Measurements from ENCODE around the gene SUGCT.

The SUGCT gene

GRCh38 chr7:40303996-40304395 is 169.2 kb downstream of the SUGCT start:
- TF ChIP-seq CTCF (conservative IDR thresholded peaks at IDR 0.05): no peak
- no peak overlapping the region for H3K27ac ChIP-seq

GRCh38 chr7:40305229-40305628 is 170.4 kb downstream of the SUGCT start:
- H3K27ac ChIP-seq: no peak overlapping the region
- TF ChIP-seq CTCF (conservative IDR thresholded peaks at IDR 0.05): no peak

- H3K27ac ChIP-seq: no peak overlapping the region
- TF ChIP-seq CTCF (conservative IDR thresholded peaks at IDR 0.05): no peak
Measured at GRCh38 chr7:40306025-40306424, 171.2 kb downstream of the SUGCT start.

- no peak for TF ChIP-seq CTCF (conservative IDR thresholded peaks at IDR 0.05)
- no peak overlapping the region for H3K27ac ChIP-seq
Measured at GRCh38 chr7:40306596-40306995, 171.8 kb downstream of the SUGCT start.

- no peak for TF ChIP-seq CTCF (conservative IDR thresholded peaks at IDR 0.05)
- no peak overlapping the region for H3K27ac ChIP-seq
Measured at GRCh38 chr7:40310258-40310657, 175.5 kb downstream of the SUGCT start.

GRCh38 chr7:40311307-40311706 is 176.5 kb downstream of the SUGCT start:
- no peak for TF ChIP-seq CTCF (conservative IDR thresholded peaks at IDR 0.05)

GRCh38 chr7:40315277-40315676 is 180.5 kb downstream of the SUGCT start:
- H3K27ac ChIP-seq: peak overlapping the region; percentile 49
- no peak for TF ChIP-seq CTCF (conservative IDR thresholded peaks at IDR 0.05)

More at GRCh38 chr7:40311307-40311706, 176.5 kb downstream of the SUGCT start:
- H3K27ac ChIP-seq: no peak overlapping the region

GRCh38 chr7:40316176-40316575 is 181.4 kb downstream of the SUGCT start:
- no peak for TF ChIP-seq CTCF (conservative IDR thresholded peaks at IDR 0.05)
- peak overlapping the region; percentile 49 for H3K27ac ChIP-seq
